ENCODE data around the gene RABGEF1.
"Not testable (repeated sequence)": the region's sequence is repeated elsewhere in the genome, so short reads cannot be mapped to it uniquely, and the experiment has no call there.

RABGEF1 gene

DNA sequence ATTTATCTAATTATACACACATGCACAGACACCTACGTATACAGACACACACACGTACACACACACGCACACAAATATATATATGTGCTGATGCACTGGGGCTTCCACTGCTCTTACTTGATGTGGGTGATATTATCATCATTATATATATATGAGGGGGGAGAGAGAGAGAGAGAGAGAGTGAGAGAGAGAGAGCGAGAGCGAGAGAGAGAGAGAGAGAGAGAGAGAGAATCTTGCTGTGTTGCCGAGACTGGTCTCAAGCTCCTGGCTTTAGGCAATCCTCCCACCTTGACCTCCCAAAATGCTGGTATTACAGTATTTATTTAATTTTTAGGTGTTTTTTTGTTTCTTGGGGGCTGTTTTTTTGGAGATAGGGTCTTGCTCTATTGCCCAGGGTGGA is 3.6 kb upstream of the RABGEF1 start:
- no peak for DNase-seq

DNA sequence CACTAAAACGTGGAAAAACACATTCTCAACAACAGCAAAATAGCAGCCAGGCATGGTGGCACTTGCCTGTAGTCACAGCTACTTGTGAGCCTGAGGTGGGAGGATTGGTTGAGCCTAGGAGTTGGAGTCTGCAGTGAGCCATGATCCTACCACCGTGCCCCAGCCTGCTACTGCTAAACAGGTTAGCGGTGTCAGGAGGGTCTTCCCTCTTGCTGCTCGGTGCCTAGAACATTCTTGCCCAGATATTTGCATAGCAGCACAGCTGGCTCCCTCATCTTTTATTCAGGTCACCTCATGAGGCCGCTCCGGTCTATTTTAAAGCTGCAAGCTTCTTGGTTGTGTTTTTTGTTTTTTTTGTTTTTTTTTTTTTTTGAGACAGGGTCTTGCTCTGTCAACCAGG is 2.9 kb upstream of the RABGEF1 start:
- no peak for DNase-seq

DNA sequence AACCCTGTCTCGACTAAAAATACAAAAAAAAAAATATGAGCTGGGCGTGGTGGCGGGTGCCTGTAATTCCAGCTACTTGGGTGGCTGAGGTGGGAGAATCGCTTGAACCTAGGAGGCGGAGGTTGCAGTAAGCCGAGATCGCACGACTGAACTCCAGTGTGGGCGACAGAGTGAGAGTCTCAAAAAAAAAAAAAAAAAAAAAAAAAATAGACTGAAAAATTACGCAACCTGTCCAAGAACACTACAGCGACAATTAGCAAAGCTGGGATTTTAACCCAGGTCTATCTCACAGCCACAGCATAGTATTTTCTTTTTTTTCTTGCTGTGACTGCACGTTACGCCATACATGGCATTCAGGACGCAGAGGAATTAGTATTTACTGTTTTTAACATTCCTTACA is 1.1 kb upstream of the RABGEF1 start:
- no peak for DNase-seq

DNA sequence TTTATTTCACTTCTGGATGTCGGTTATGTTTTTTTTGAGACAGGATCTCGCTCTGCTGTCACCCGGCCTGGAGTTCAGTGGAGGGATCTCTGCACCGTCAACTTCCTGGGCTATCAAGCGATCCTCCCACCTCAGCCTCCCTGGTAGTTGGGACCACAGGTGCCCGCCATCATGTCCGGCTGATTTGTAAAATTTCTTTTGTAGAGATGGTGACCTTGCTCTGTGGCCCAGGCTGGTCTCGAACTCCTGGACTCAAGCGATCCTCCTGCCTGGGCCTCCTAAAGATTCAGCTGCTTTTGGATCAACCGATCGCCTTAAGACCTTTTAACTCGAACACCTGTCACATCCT is 606 bp upstream of the RABGEF1 start:
- no peak for DNase-seq

DNA sequence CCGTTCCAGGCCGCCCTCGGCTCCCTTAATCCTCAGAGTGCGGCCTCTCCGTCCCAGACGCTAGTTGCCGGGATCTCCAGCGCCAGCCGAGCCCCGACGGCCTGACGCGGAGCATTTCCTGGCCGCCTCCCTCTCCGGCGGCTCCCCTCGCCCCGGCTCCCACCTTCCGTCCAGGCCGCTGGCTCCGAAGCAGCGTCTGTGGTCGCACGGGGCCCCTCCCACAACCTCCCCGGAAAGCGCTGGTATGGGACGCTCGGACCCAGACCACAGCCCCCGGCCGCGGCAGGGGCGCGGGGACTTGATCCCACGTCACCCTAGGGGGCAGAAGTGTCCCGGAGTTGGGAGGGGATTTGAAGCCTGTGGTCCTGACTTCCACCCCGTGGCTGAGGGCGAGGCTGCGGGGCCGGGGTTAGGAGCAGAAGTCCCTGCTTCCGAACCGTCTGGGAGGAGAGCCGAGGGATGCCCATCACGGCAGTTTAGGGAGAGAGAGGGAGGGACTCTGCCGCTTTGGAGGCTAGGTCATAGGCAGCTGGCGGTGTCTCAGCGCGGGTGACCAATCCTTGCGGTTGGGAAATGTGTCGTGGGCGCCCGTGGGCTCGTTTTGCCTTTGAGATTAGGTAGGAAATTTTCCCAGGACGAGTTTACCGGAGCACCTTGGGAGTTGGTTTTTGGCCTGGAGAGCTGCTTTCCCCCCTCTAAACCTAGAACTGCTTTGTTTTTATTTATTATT is 612 bp downstream of the RABGEF1 start:
- peak in 2 of 3 experiments; percentile 45 to 76 for DNase-seq

DNA sequence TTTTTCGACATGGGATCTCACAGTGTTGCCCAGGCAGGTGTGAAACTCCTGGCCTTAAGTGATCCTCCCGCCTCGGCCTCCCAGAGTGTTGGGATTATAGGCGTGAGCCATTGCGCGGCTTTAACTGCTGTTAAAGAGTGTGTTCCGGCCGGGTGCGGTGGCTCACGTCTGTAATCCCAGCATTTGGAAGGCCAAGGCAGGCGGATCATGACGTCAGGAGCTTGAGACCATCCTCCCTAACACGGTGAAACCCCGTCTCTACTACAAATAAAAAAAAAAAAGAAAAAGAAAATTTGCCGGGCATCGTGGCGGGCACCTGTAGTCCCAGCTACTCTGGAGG is 1.1 kb downstream of the RABGEF1 start:
- DNase-seq, result no peak

DNA sequence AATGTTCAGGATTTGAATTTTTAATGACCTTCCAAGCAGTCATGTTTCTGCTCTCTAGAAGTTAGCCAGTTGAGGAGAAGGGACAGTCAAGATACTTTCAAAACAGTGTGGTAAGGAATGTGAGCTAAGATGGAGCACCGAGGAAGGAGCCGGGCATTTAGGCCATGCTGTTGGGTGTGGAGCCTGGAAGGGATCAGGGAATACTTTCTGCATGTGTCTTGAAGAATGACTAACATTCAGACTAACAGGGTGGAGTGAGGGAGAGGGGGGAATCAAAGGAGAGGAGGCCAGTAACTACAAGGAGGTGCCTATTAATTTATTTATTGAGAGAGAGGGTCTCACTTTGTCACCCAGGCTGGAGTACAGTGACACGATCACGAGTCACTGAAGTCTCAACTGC is 1.8 kb downstream of the RABGEF1 start:
- DNase-seq, result not testable (repeated sequence)

DNA sequence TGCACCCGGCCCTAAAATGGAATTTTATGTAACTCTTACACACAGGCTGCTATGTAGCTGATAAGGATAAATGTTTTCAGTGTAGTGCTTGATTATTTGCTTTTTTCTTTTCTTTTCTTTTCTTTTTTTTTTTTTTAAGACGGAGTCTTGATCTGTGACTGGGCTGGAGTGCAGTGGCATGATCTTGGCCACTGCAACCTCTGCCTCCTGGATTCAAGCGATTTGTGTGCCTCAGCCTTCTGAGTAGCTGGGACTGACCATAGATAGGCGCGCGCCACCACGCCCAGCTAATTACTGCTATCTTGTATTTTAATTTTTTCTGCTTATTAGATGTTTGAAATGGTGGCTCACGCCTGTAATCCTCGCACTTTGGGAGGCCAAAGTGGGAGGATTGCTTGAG is 3.4 kb downstream of the RABGEF1 start:
- no peak for DNase-seq

DNA sequence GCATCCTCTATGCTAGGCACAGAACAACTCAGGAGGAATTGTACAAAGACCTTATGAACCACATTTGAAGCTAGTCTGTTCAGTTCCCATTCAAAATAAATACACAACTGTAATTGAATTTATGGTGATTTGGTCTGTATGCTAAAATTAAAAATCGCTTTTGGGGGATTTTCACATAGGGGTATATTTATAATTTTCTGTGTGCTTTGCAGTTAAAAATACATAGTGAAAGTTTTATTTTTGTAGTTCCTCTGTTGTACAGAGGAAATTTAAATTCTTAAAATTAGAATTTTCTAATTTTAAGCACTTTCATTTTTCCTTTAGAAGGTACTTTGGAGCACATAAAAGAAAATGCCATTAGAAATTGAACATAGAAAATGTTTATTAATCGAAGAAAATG is 6.9 kb downstream of the RABGEF1 start:
- no peak for DNase-seq

DNA sequence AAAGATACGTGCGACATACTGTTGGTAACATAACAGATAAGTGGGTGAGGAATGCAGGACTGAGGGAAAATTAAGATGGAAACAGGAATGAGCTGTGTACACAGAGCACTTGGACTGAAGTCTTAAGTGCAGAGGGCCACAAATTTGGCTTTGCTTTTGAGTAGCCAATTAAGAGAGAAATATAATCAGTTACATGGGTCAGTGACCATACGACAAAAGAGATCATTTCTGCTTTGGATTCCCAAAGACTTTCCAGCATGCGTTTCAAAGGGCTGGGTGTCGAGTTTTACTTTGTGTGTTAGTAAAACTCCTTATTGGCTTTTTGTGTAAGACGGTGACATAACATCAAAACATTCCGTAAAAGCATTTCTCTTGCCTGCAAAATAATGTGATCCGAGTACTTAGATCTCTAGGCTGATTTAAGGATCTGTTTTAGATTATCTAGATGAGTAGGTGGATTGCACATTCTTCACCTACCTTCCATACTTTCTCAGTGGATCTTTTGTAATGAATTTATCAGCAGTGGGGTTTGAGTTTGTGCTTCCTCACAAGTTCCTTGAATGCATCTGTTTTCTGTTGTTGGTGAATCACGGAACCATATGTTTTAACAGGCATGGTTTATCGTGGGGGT is 7.5 kb downstream of the RABGEF1 start:
- no peak for DNase-seq

DNA sequence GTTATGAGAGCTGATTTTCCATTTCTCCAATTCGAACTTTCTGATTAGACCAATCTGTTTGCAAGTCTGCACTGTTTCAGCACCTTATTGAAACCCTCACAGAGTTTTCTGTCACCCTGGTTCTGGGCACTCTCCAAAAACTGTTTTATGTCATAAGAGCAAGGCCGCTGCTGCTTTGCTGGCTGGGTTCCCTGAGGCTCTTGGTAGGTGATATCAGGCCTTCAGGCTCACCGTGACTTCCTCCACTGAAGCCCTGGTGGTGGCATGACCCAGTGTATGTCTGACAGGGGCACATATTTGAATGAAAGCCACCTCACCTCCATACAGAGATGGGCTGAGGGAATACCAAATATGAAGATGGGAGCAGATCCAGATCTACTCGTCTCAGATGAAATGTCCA is 8.3 kb downstream of the RABGEF1 start:
- no peak for DNase-seq

DNA sequence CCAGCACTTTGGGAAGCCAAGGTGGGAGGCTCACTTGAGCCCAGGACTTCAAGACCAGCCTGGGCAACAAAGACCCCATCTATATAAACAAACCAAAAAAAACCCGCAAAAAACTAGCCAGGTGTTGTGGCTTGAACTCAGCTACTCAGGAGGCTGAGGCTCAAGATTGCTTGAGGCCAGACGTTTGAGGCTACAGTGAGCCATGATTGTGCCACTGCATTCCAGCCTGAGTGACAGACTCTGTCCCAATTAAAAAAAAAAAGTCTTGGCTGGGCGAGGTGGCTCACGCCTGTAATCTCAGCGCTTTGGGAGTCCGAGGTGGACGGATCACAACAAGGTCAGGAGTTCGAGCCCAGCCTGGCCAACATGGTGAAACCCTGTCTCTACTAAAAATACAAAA is 11.4 kb downstream of the RABGEF1 start:
- DNase-seq, result no peak

DNA sequence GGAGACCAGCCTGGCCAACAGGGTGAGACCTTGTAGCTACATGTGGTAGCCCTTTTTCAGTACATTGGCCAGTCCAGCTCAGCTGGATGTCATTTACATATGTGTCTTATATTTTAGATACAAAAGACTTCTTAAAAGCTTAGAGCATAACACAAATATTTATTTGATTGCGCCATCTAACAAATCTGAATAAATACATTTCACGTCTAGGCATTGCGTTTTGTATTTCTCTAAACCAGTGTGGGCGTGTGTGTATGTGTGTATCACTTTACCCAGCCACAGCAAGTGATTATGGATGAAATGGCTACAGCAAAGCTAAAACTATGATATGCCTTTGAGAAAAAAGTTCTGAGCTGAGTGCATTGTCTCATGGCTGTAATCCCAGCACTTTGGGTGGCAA is 14.0 kb downstream of the RABGEF1 start:
- DNase-seq, result no peak

DNA sequence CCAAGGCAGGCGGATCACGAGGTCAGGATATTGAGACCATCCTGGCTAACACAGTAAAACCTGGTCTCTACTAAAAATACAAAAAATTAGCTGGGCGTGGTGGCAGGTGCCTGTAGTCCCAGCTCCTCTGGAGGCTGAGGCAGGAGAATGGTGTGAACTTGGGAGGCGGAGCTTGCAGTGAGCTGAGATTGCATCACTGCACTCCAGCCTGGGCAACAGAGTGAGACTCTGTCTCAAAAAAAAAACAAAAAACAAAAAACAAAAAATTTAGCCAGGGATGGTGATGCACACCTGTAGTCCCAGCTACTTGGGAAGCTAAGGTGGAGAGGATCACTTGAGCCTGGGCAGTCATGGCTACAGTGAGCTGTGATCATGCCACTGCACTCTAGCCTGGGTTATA is 14.5 kb downstream of the RABGEF1 start:
- not testable (repeated sequence) for DNase-seq

DNA sequence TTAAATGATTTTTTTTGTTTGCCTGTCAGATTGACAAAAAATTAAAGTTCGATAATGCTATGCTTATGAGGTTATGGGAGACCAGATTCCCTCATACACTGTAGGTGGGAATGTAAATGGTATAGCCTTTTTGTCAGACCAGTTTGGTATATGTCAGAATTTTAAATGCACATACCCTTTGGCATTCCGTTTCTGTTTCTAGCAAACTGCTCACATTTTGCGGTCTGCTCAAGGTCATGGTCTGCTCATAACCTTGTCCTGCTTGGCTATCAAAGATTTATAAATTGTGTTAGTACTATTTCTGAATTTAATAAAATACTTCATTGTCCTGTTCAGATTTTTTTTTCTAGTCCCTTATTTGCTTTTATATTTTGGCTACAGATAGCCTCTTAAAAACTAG is 15.7 kb downstream of the RABGEF1 start:
- not testable (repeated sequence) for DNase-seq

DNA sequence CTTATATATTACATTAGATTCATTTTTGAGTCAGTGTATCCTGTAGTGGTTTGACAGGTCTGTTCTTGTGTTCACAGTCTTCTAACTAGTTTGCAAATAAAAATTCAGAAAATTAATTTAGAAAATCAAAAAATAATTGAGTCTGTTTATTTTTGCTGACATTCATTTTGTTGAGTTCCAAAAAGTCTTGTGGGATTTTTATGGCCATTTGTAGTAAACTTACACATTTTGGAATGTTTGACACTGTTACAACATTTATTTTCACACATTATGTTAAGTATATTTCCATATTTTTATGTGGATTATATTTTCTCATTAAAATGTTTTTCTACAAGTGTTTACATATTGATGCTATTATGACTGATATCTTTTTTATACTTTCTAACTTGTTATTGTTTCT is 16.4 kb downstream of the RABGEF1 start:
- no peak for DNase-seq

DNA sequence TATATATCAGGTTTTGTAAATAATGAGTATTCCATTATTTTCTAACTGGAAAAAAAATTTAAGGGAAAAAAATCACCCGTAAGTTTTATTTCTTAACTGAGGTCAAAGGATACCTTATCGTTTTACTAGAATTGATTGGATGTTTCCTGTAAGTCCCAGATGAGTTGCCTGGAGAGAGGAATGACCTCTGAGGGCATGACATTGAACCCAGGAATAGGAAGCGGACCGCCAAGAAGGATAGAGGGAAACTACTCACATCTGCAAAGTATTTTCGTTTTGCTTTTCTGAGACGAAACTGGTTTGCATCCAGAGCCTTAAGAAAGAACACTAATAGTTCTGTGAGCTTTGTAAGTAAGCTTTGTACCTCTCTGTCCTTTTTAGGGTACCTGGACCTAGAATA is 17.4 kb downstream of the RABGEF1 start:
- no peak for DNase-seq

DNA sequence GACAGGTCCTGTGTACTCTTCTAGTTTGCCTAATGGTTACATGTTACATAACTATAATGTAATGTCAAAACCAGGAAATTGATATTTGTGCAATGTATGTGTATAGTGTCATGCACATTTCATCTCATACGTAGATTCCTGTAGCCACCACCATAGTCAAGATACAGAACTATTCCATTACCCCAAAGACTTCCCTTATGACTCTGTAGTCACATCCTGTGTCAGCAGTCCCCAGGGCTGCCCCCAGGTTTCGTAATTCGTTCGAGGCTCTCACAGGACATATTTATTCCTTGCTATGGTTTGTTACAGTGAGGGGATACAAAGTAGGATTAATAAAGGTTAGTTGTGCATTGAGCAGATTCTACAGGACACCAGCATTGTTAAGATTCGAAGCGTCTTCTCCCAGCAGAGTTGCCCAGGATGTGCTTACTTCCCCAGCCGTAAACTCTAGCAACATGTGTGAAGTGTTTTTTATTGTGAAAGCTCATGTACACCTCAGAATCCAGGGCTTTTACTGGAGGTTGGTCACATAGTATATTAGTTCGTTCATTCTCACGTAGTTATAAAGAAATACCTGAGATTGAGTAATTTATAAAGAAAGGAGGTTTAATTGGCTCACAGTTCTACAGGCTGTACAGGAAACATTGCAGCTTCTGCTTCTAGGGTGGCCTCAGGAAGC is 18.6 kb downstream of the RABGEF1 start:
- DNase-seq, result no peak

DNA sequence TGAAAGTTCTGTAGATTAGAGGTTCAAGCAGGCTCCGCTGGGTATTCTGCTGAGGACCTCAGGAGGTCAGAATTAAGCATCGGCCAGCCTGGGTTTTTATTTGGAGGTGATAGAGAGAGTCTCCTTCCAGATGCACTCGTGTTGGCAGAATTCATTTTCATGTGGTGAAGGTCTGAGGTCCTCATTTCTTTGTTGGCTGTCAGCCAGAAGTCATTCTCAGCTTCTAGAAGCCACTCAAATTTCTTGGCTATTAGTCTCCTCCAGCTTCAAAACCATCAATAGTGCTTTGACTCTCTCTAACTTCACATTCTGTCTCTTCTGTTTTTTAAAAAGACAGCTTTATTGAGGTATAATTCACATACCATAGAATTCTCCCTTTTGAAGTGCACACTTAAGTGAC is 22.6 kb downstream of the RABGEF1 start:
- not testable (repeated sequence) for DNase-seq

DNA sequence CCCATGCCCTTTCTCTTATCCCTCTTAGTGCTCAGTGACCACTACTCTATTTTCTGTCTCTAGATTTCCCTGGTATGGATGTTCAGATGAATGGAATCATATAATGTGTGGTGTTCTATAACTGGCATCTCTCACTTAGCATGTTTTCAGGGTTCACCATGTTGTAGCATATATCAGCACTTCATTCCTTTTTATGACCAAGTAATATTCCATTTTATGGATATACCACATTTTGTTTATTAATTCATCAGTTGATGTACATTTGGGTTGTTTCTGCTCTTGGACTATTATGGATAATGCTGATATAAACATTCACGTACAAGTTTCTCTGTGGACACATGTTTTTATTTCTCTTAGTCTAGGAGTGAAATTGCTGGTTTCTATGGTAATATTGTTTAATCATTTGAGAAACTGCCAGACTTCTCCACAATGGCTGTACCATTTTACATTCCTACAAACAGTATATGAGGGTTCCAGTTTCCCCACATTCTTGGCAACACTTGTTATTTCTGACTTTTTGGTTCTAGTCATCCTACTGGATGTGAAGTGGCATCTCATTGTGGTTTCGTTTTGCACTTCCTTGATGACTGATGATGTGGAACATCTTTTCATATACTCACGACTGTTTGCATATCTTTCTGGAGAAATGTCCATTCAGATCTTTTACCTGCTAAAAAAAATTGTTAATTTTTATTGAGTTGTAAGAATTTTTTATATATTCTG is 23.3 kb downstream of the RABGEF1 start:
- DNase-seq, result not testable (repeated sequence)

DNA sequence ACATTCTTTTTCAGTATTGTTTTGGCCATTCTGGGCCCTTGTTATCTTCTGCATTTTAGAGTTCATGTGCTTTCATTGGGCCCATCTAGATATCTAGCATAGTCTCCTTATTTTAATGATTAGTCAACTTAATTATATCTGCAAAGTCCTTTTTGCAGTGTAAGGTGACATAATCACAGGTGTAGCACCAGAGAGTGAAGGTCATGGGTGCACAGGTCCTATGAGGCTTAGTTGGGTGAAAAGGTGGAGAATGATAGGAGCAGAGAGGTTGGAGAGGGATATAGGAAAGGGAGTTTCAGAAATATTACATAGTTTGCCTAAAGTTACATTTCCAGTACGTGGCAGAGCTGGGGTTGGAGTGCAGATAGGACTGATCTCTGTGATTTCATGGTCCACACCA is 24.4 kb downstream of the RABGEF1 start:
- DNase-seq, result not testable (repeated sequence)

DNA sequence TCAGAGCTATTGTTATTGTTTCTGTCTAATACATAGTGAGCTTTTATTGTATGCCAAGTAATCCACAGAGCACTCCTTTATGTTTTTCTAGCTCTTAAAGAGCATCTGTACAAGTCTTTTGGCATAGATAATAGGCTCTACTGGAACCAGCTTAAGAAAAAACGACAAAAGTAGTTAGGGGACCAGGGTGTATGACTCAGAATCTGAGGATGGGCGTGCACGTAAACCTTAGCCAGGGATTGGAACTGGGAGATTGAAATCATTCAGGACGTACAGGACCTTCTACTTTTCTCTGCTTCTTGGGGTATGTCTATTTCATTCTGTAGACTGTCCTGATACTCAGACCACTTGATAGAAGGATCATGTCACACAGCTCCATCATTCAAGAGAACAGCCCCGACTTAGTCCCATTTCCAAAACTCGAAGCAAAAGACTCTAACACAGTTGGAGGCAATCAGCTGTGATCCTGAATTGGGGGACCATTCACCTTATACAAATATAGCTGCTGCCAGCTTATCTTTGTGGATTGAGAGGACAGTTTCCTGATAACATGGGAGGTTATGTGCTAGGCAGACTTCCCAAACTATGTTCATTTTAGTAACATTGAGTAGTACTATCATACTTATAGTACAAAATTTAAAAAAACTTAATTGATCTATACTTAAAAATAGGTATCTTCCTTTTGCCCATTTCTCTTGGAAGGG is 24.9 kb downstream of the RABGEF1 start:
- DNase-seq, result not testable (repeated sequence)

DNA sequence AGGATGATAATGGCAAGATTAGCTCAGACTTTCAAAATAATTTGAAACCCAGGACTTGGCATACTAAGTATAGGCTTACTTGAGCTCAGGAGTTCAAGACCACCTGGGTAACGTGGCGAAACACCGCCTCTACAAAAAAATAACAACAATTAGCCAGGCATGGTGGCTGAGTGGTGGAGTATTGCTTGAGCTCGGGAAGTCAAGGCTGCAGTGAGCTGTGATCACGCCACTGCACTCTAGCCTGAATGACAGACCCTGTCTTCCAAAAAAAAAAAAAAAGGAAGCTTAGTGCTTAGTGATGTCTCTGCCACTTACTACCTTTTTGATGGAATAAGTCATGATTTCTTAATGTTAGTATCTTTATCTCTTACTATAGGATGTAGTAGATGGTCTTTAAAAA is 25.5 kb downstream of the RABGEF1 start:
- no peak for DNase-seq
